Measurements from ENCODE around the gene SEMA3D.

SEMA3D gene

DNA sequence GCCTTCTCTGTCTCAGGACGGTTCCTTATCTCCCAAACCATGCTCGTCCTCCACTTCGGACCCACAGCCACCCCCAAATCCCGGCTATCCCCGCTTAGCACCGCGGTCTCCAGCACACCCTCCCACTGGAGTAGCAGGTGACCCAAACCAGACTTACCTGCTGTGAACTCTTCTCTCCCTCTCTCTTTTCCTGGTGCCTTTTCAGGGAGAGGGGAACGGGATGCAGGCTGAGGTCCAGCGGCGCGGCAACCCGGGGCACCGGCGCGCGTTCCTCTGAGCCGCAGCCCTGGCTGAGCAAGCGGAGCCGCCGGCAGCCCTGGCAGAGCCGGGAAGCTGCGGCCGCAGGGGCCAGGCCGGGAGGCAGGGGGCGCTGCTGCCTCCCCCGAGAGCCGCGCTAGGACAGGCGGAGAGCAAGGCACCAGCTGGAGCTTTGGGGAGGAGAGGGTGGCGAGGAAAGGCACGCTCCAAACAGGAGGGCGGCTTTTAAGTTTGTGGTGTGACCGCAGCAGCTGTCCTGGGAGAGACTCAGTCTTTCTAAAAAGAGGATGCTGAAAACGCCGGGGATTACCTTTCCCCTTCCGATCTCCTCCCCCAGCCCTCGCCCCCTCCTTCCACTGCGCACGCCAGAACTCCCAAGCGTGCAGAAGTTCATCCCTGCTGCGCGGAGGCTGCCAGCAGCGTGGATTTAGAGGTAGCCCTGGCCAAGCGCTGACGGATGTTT lies at the start of gene SEMA3D:
TSS of gene SEMA3D (minus strand) at position 536 of the 721 bp plus-strand sequence. CDS start 65,165 bp downstream, outside the sequence.
- DNase-seq (ENCODE audit: low spot score) (no peak), FAIRE-seq (no peak)

DNA sequence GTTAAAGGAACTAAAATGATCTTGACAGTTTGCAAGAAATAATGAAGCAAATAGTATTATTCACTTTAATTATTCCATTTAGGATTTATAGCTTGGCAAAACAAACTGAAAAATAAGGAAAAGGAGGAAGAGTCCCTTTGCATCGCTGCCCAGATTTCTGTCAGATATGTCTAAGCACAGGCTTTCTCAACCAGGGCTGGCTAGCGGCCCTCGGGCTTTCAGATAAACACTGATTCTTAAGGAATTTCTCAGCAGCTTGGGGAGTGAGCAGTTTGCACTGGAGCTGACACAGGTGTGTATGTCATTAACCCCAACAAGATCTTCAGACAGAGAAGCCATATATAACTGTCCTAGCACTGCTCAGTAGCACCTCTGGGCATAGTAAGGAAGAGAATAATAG lies 47.9 kb upstream of the SEMA3D start:
- no peak for FAIRE-seq
- no peak for DNase-seq (ENCODE audit: low spot score)

DNA sequence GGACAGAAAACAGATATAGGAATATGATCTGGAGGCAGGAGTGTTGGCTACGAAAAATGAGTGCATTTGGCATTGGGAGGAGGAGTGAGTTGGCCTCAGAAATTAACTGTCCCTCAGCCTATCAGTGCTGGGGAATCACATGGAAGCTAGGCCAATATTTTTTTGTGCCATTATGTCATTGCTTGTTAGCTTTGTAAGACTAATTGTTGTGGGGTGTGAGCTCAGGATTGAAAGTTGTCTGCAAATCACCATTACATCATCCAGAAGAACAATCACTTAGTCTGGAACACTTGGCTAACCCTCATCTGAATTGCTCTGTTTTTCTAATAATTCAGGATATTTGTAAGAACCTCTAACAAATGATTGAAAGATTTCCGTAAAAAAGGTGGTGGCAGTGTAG lies 45.2 kb upstream of the SEMA3D start:
- DNase-seq (ENCODE audit: low spot score) (no peak), FAIRE-seq (no peak)

DNA sequence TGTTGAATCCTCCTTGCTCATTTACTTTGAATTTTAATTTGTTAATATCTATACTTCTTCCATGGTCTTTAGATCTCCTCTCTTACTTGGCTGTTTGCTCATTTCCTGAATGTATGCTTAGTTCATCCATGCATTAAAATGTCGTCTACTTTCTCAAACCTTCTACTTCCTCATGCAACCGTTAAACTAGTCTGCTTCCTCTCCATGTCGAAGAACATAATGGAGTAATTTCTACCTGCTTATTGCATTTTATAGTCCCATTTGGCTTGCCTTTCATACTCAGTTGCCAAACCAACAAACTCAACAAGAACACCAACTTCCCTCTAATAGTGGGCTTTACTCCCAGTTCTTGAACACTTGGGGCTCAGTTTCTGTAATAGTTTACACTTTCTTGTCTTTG lies 43.8 kb upstream of the SEMA3D start:
- no peak for FAIRE-seq

DNA sequence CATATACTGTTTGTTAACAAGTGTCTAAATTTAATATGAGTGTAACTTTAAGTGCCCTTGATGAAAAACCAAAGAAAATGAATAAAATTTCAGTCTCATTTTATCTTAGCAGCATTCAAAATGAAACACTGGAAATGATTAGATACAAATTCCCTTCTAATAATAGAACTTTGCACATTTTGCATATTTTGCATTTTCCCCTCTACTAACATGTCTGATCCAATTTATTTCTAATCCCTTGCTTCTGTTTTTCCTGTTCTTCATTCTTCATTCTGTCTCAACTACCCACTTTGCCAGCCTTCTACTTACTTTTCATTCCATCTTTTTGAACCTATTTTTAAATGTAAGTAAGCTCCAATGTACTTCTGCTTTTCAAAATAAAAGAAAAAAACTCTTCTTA lies 42.7 kb upstream of the SEMA3D start:
- no peak for FAIRE-seq
- no peak for DNase-seq (ENCODE audit: low spot score)

More for the DNA sequence above, 43.8 kb upstream of the SEMA3D start:
- DNase-seq (ENCODE audit: low spot score) = no peak

DNA sequence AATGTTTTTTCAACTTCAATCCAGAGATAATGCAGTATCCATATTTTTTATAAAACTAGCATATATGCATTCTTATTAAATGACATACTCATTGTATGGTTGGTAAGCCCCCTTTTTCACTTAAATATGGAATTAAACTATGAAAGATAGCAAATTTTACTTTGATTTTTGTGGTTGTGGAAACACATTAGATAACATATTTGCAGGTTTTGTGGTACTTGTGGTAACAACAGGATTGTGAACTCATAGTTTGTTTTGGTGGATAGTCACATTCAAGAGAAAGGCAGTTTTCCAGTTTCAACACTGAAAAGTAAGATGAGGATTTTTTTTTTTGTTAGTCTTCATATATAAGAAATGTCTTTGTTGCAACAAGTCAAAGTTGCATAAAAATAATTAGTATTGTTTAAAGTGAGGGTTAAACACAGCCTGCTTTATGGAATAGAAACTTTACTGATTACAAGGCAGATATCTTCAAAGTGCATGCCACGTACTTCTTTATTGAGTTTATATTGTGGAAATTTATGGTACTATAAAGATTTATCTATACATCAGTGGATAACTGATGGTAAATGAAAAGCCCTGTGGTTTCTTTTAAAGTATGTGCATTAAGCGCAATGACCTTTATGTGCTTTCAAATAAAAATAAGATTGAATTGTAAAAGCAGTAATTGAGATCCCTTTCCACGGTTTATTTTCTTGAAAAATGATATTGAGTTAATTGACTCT lies 39.7 kb upstream of the SEMA3D start:
- FAIRE-seq = no peak

DNA sequence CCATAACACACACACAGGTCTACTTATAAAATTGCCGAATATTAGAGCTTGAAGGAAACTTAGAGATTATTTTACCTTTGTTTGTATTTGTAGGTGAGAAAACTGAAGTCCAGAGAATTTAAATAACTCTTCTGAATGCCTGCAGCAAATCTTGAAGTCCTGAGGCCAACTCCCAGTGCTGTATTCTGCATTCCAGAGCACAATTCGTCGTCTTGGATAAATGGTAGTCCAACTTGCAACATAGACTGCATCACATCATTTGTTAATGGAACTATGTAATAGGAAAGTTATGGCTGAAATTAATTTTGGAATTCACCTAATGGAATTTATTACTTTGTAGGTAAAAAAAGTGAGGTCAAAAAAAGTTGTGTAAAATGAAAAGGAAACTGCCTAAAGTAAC lies 37.3 kb upstream of the SEMA3D start:
- FAIRE-seq = no peak
- DNase-seq (ENCODE audit: low spot score) = no peak

More for the DNA sequence above, 39.7 kb upstream of the SEMA3D start:
- no peak for DNase-seq (ENCODE audit: low spot score)

DNA sequence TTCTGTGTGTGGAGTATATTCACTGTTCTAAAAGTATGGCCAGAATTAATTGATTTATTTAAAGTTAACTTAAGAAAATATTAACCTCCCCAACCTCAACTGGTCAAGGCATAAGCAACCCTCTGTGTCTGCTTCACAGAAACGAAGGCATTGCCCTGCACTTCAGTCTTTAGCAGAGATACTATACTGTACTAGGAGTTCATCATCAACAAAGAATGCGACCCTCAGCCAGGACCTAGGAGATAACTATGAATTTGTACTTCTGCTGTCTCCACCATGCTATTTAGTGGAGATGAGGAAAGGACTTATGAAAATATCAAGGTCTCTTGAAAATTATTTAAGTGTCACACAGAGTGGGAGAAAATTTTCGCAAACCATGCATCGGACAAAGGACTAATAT lies 35.7 kb upstream of the SEMA3D start:
- DNase-seq (ENCODE audit: low spot score) = no peak
- no peak for FAIRE-seq

DNA sequence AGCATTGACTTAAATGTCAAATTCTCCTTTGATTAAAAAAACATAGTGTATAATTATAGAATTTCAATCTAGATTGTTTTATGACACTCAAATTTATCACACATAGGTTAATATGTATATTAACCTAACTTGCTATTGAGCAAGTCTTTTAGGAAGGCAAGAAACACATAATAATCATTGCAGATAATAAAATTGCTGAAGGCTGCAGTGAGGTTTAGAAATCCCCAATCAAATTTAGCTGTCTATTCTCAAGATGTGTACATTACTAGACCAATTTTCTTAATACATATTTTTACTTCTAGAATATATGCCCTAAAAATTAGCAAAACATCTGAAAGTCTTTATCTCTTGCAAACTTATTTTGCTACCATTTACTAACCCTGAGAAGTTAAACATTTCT lies 34.9 kb upstream of the SEMA3D start:
- FAIRE-seq (peak; percentile 18), DNase-seq (ENCODE audit: low spot score) (no peak)

DNA sequence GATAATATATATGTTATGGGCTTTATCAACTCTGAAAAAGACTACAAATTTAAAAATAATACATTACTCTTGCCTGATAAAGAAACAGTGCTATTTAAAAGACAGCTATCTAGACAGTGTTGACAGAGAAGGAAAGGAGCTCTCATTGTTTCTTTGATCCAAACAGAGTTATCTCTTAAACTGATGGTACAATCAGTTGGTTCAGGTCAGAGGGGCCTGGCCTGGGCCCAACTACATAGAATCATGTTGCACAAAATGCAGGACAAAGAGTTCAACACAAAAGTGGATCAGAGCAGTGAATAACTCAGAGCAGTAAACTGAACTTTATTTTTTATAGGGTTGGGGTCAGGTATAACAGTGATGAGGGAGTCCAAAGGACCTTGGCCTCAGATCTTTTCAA lies 33.8 kb upstream of the SEMA3D start:
- DNase-seq (ENCODE audit: low spot score) (no peak), FAIRE-seq (no peak)

DNA sequence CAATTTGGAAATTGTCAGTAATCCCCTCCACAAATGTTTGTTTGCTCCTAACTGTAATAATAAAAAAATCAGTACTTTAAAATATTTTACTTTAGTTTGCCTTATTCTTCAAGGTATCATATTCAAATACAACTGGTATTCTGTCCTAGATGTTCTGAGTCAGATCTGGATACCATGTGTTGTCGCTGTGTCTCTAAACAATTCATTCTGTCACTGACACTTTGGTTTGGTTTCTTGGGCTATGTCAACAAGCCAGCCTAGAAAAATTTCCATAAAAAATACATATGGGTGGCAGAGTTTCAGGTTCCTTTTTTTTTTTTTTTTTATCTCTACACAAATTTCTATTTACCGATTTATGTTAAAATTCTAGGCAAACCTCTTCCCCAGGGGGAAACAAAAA lies 33.2 kb upstream of the SEMA3D start:
- no peak for DNase-seq (ENCODE audit: low spot score)
- no peak for FAIRE-seq

DNA sequence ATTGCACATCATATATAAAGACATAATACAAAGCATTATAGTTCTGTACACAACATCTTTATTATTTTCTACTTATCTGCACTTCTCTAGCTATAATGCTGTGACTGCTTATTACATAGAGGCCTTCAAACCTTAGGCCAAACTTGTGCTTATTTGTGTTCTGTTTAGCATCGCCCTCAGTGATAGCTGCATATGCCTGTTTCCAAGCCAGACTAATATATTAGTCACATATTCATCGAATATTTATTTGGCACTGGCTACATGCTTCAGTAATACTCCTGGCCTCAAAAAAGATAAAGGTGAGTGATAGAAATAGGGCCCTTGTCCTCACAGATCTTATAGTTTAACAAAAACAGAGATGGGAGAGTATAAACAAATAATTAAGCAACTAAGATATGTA lies 30.2 kb upstream of the SEMA3D start:
- DNase-seq (ENCODE audit: low spot score) = no peak
- FAIRE-seq = no peak

DNA sequence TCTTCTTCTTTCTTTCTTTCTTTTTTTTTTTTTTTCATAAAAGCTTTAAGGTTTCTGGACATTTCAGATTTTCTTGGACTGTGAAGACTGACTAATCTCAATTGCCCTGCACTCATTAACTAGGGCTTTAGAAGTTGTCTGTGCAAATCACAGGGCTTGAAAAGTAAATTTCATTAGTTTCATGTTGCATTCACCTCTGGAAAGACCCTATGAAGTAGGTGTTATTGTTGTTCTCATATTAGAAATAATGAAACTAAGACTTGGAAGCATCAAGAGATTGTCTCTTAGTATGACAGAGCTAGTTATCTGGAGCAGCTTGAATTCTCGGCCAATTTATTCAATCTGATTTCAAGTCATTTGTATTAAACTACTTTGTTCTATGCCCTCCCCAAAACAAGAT lies 28.2 kb upstream of the SEMA3D start:
- FAIRE-seq = no peak
- DNase-seq (ENCODE audit: low spot score) = no peak

DNA sequence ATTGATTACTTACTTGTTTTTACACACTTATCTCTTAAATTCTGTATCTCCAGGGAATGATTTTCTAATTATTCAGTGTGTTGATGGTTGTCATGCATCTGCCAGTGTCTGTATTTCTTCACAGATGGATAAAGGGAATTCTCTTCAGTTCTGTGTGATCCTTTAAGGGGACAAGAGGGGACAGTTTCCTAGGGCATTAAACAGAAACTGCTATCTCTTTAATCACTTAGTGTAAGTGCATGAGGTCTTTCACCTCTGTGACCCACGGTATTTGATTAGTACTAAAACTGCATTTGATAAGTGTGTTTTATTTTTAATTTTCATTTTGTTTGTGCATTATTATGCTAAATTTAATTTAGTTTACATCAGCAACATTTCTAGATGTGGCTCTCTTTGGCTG lies 26.6 kb upstream of the SEMA3D start:
- FAIRE-seq = no peak
- DNase-seq (ENCODE audit: low spot score) = no peak

DNA sequence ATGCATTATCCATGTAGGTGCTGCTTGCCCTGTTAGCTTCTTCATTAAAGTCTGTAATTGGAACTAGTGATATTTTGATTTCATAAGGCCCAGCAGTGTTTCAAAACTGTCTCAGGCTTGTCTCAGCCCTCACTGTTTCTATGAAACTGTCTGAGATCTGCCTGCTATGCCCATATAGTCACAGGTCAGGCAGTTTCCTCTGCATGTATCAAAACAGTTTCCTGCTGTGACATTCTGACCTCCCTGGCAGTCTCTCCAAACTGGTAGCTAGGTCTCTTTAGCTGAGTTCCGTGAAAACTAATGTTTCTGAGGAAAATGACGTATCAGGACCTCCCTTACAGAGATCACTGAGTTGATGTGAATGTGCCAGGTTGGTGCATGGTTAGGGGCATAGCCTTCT lies 18.9 kb upstream of the SEMA3D start:
- FAIRE-seq = no peak
- DNase-seq (ENCODE audit: low spot score) = no peak

DNA sequence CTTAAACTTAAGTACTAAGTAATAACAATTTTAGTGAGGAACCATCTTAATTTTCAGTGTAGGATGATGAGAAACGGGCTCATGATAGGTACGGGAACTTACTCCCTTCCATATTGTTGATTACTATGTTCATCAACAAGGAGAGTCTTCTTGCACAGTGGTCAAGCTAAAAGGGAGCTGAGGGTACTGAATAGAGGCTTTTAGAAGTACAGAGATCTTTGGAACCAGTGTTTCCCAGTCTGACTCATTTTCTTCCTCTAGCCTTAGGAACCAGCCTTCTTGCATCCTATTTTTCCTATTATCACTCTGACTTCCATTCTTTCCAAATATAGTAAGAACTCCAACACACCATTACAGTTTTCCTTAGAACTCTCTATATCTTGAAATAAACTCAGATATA lies 17.6 kb upstream of the SEMA3D start:
- no peak for DNase-seq (ENCODE audit: low spot score)
- FAIRE-seq = no peak

DNA sequence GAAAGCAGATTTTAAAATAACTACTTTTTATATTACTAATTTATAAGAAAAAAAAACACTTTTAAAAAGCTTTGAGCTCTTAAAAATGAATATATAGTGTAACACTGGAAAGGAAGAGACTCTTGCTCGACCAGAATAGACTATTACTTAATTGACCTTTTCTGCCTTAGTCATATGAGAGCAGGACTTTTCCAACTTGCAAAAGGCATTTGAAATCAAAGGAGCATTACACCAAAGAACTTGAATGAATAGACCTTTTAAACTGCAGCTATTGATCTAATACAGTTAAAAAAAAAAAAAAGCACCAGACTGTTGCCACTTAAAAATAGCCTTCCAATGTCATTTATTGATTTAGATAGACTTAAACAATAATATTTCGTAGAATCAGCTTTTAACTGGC lies 17.2 kb upstream of the SEMA3D start:
- FAIRE-seq (no peak), DNase-seq (ENCODE audit: low spot score) (no peak)

DNA sequence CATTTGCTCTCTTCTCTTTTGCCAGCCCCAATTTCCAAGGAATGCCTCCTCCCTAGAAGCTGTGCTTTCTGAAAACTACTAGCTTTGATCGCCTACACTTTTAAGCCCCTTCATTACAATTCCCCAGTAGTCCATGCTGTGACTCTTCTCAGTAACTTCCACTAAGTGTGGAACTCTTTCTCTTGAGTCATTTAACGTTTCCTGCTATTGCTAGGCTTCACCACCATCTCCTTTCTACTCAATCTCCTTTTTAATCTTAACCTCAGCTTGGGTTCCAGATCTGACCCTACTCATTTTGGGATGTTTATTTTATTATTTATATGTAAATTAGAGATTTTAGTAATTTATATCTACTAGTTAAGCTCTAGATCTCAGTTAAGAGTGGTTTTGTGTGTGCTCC lies 14.4 kb upstream of the SEMA3D start:
- FAIRE-seq (no peak), DNase-seq (ENCODE audit: low spot score) (no peak)

DNA sequence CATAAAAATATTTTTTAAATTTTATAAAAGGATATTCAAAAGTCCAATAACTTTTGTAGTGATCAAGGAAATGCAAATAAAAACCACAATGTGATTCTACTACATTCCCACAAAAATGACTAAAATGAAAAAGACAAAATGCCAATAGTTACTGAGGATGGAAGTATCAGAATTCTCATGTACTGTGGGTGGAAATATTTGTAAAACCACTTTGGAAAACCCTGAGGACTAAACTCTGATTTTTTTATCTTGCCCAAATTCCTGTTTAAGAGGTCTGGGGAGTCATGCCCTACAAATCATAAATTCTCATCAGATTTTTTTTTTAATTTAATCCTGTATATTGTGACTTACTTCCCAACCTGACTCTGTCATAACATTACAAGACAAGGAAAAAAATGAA lies 9.8 kb upstream of the SEMA3D start:
- DNase-seq (ENCODE audit: low spot score) (no peak), FAIRE-seq (no peak)

DNA sequence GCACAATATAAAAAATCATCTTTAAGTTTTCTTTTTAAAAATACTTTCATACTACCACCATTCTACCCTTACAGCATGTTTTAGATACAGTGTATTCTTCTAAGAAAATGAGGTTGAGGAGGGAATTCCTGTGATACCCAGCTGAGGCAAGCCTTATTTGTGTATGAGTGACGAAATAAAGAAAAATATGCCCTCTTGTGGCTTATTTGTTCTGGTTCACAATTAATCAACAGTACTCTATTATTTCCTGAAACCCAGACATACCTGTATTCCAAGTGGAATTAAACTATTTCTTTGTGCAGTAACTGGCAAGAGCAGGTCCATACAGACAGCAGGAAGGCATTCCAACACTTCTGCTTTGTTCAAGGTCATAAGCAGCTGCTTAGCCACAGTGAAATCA lies 4.5 kb upstream of the SEMA3D start:
- no peak for FAIRE-seq
- DNase-seq (ENCODE audit: low spot score) = no peak

DNA sequence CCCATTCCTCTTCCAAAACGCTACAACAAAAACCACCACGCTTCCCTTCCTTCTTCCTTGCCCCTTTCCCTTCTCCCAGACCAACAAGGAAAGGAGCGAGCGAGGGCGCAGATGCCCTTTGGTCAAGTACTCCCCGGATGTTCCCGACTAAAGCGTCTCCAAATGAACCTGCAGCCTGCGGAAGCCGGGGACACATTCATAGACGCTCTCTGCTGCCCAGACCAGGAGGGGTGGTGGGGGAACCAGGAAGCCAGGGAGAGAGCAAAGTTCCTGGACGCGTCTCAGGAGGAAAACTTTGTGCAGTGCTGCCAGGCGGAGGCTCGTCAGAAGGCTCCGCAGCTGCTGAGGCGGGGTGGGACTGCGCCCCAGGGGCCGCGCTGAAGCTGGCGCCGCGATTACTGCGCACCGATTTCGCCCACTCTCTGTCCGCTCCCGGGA lies 754 bp downstream of the SEMA3D start:
- FAIRE-seq (no peak), DNase-seq (ENCODE audit: low spot score) (no peak)

DNA sequence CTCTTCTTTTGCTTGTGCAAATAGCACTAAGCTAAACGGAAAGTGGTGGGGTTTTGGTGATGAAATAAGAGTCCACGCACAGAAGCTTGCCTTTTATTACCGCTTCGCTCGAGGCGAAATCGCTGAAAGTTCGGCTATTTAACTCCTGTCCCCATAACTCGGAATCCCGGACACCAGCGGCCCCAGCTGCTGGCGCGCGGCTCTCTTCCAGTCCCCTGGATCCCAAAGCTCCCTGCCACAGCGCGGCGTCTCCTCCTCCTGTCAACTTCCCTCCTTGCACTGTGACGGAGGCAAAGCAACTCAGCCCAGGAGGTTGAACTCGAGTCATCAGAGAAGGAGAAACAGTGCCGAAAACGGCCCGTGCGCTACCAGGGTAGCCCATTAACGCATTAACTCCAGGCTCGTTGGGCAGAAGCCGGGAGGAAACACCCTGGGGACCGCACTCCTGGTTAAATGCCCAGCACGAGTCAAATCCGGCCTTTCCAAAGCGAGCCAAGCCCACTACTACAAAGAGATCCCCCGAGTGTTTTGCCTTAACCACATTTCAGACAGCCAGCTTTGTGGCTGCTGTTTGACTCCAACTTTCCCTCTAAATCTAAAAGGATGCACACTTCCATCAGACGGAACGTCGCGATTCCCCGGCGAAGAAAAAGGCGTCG lies 1.3 kb downstream of the SEMA3D start:
- FAIRE-seq (no peak), DNase-seq (ENCODE audit: low spot score) (no peak)
